SJCRH30 (cell line): Measurements from ENCODE around the gene TRIOBP. TPM values are rescaled to one million over a fixed set of nuclear protein-coding genes. Genes with fewer than 3 reads are reported as not detected.
A peak's percentile ranks its signal among the peaks of the same experiment; 100 is the strongest.

Experiments used
- DNase-seq, 2 experiments: peaks; one replicate each; pipeline ENCODE4 v3.0.0-alpha.2; 2015 to 2020
- H3K27ac ChIP-seq: fragments of 250-450 bp; sonication (Bioruptor Pico); 2 replicates; pipeline ENCODE4 v1.5.1; 2020; ENCODE audit warnings: mild to moderate bottlenecking, moderate library complexity
- H3K27me3 ChIP-seq: fragments of 250-450 bp; sonication (Bioruptor Pico); 2 replicates; pipeline ENCODE4 v1.5.1; 2020; ENCODE audit warnings: mild to moderate bottlenecking, moderate library complexity
- H3K36me3 ChIP-seq: fragments of 250-450 bp; sonication (Bioruptor Pico); 2 replicates; pipeline ENCODE4 v1.5.1; 2020; ENCODE audit warnings: mild to moderate bottlenecking, moderate library complexity
- H3K4me1 ChIP-seq: fragments of 250-450 bp; sonication (Bioruptor Pico); 2 replicates; pipeline ENCODE4 v1.5.1; 2020; ENCODE audit warnings: mild to moderate bottlenecking, moderate library complexity
- H3K4me3 ChIP-seq: fragments of 250-450 bp; sonication (Bioruptor Pico); 2 replicates; pipeline ENCODE4 v1.5.1; 2020; ENCODE audit warnings: mild to moderate bottlenecking, moderate library complexity
- H3K9me3 ChIP-seq: fragments of 250-450 bp; sonication (Bioruptor Pico); replicated peaks from 2 replicates; pipeline ENCODE4 v1.5.1; 2020; ENCODE audit warnings: mild to moderate bottlenecking, moderate library complexity
- total RNA-seq: library from RNA; depleted of rRNA; stranded (reverse); fragments of >200 nt; shearing (Covaris generic); gene quantifications from 2 replicates; pipeline ENCODE4 v1.2.3, GENCODE V29; 2014

TRIOBP gene
- total RNA-seq, 1 experiment from 2014 or later, result 16.8 TPM

DNA sequence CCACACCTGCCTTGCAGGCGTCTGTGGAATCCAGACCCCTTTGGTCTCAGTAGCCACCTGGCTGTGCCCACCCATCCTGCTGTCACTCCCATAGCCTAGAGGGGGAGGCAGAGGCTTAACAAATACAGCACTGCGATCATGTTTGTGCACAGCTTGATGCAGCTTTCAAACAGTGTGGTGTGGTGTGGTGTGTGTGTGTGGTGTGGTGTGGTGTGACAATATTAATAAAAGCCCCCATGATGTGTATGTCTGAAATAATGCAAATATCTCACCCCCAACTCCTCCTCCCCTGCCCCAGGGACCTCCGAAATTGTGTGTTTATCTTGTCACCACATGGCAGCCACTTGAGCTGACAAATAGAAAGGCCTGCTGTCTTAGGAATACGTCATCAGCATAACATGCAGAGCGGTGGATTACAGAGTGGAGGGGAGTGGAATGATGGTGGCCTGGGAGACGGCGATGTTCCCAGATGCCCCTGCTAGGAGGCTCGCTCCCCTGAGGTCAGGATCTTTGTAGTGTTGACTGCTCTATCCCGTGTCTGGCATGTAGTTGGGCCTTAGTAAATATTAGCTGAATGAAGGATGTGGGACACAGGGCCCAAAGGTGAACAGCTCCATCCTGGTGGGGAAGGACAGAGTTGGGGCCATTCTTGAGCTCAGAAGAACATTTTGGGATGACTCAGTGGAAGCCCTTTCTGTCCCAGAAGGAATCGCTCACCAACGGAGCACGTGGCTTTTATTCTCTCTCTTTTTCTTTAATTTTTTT, 35.5 kb upstream of the TRIOBP start:
- H3K27ac ChIP-seq, result peak overlapping the region; percentile 80
- peak; percentile 82 to 87 for DNase-seq
- H3K4me3 ChIP-seq, result peak overlapping the region; percentile 17
- peaks cover 28% of the 10 kb centered on the region for H3K4me1 ChIP-seq
- no peaks in the 10 kb centered on the region for H3K27me3 ChIP-seq
- H3K9me3 ChIP-seq, result no peaks in the 10 kb centered on the region
- H3K36me3 ChIP-seq, result peaks cover 12% of the 10 kb centered on the region

DNA sequence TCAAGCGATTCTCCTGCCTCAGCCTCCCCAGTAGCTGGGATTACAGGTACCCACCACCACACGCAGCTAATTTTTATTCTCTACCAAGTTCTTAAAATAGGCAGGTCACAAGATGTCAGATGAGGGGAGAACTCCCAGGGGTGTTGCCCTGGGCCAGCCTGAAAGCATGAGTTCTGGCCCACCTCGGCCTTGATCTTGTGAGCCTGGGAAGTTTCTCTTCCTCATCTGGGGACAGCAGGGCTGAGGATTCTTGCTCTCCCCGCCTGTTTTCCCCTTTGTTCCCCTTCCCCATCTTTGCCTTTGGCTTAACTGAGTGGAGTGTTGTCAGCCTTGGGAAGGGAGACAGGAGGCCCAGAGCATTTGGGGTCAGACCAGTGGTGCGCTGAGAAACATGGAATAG, 34.8 kb upstream of the TRIOBP start:
- no peak overlapping the region for H3K4me3 ChIP-seq
- DNase-seq, result no peak
- peak overlapping the region; percentile 27; the same call in 1 of the 2 replicates for H3K27ac ChIP-seq
- no peaks in the 10 kb centered on the region for H3K27me3 ChIP-seq
- peaks cover 30% of the 10 kb centered on the region for H3K4me1 ChIP-seq
- peaks cover 16% of the 10 kb centered on the region for H3K36me3 ChIP-seq
- H3K9me3 ChIP-seq, result no peaks in the 10 kb centered on the region

DNA sequence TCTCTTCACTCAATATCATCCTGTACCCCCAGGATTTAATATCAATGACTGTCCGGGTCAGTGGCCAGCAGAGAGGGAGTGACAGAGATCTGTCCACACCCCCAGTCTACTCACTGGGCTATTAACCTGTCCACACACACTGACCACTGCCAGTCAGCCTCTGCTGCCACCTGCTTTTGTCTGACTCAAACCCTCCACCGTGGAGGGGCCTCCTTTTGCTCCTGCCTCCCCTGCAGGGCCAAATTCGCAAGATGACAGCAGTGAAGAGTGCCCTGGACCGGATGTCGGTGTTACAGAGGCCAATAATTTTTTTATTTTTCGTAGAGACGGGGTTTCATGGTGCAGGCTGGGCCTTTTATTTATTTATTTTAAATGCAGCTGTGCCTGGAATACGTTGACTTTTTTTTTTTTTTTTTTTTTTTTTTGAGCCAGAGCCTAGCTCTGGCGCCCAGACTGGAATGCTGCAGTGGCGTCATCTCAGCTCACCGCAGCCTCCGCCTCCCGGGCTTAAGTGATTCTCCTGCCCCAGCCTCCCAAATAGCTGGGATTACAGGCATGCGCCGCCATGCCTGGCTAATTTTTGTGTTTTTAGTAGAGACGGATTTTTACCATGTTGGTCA, 33.2 kb upstream of the TRIOBP start:
- H3K4me1 ChIP-seq, result peaks cover 36% of the 10 kb centered on the region
- no peak overlapping the region for H3K27ac ChIP-seq

DNA sequence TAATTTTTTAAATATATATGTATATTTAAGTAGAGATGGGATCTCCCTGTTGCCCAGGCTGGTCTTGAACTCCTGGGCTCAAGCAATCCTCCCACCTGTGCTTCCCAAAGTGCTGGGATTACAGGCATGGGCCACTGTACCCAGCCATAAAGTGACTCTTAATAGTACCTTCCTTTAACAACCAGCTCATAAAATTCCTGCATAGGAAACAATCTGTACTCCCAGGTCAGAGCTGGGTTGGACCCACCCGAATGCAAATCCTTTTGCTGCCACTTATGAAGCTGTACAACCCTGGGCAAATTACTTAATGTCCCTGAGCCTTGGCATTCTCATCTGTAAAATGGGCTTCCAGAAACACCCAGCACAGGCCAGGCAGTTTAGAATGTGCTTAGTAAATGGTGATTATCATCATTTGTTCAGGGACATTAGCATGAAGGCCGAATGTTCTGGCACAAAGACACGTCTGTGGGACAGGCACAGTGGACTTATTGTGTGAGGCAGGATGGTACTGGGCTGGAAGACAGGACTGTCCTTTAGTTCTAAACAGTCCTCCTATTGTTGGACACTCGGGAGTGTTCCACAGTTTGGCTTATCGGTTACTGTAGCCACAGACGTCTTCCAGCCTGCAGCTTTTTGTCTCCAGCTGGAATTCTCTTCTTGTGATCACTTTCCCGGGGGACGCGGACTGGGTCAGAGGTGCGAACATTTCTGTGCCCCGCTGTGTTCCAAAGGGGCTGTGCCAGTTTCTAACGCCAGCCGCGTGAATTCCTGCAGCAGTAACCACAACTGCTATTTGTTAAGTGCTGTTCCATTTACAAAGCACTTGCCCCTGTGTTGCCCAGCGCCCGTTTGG, 32.4 kb upstream of the TRIOBP start:
- Histone ChIP-seq H3K36me3 (peaks cover 16% of the 10 kb centered on the region), H3K9me3 (no peaks in the 10 kb centered on the region), H3K4me1 (peaks cover 36% of the 10 kb centered on the region), H3K27ac (no peak overlapping the region), H3K27me3 (no peaks in the 10 kb centered on the region), H3K4me3 (no peak overlapping the region)
- DNase-seq, result peak in 1 of 2 experiments; percentile 34

More for the DNA sequence above, 33.2 kb upstream of the TRIOBP start:
- no peak for DNase-seq
- Histone ChIP-seq H3K36me3 (peaks cover 16% of the 10 kb centered on the region), H3K9me3 (no peaks in the 10 kb centered on the region), H3K27me3 (no peaks in the 10 kb centered on the region), H3K4me3 (no peak overlapping the region)

DNA sequence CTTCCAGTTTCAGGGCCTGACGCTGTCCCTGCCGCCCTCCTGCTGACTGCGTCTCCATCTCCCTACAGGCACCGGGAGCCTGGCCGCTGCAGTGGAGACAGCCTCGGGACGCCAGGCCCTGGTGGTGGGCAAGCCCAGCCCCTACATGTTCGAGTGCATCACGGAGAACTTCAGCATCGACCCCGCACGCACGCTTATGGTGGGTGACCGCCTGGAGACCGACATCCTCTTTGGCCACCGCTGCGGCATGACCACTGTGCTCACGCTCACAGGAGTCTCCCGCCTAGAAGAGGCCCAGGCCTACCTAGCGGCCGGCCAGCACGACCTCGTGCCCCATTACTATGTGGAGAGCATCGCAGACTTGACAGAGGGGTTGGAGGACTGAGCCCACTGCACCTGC, 31.4 kb upstream of the TRIOBP start:
- Histone ChIP-seq H3K4me3 (no peak overlapping the region), H3K36me3 (peaks cover 16% of the 10 kb centered on the region), H3K27me3 (no peaks in the 10 kb centered on the region), H3K27ac (no peak overlapping the region), H3K4me1 (peaks cover 30% of the 10 kb centered on the region), H3K9me3 (no peaks in the 10 kb centered on the region)
- DNase-seq, result no peak

DNA sequence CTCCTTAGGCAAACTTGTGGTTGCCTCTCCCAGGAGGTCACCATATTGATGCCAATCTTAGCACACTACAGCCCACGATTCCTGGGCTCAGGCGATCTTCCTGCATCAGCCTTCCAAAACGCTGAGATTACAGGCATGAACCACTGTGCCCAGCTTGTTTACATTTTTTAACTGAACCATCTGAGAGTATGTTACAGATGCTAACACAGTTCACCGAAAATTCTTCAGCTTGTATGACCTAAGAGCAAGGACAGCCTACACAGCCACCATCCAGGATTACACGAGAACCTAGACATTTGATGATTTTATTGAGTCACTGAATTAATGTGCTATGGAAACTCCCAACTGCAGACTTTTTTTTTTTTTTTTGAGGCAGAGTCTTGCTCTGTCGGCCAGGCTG, 27.3 kb upstream of the TRIOBP start:
- no peak for DNase-seq
- Histone ChIP-seq H3K27me3 (no peaks in the 10 kb centered on the region), H3K27ac (no peak overlapping the region), H3K9me3 (no peaks in the 10 kb centered on the region), H3K4me3 (no peak overlapping the region), H3K36me3 (peaks cover 13% of the 10 kb centered on the region), H3K4me1 (peaks cover 17% of the 10 kb centered on the region)

DNA sequence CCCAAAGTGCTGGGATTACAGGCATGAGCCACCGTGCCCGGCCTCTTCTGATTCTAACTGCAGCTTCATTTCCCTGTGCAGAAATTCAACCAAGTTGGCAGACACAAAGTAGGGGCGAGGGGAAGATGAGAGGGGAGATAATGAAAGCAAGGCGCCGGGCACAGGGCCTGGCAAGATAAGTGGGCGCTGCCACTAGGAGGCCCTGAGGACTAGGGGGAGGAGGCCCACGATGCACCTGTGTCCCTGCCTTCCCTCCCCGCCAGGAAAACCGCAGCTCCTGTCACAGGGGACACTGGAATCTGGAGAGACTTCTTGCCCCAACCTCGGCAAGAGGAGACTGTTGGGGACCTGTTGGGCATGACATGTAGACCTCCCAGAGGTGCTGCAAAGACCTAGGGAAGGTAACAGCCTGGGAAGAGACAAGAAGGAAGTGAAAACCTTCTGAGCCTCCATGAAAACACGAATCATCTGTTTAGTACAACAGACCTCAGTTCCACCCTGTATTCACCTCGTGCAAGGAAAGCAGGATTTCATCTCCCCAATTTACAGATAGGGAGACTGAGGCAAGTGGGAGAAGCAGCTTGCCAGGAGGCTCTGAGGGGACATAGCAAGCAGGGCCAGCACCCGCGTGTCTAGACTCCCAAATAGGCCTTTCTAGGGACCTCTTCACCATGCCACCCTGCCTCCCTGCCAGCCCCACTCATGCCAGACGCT, 24.5 kb upstream of the TRIOBP start:
- Histone ChIP-seq H3K4me1 (peaks cover 19% of the 10 kb centered on the region), H3K36me3 (peaks cover under 1% of the 10 kb centered on the region; the same call in 1 of the 2 replicates), H3K9me3 (no peaks in the 10 kb centered on the region), H3K27ac (no peak overlapping the region), H3K4me3 (no peak overlapping the region), H3K27me3 (no peaks in the 10 kb centered on the region)
- DNase-seq, result no peak

DNA sequence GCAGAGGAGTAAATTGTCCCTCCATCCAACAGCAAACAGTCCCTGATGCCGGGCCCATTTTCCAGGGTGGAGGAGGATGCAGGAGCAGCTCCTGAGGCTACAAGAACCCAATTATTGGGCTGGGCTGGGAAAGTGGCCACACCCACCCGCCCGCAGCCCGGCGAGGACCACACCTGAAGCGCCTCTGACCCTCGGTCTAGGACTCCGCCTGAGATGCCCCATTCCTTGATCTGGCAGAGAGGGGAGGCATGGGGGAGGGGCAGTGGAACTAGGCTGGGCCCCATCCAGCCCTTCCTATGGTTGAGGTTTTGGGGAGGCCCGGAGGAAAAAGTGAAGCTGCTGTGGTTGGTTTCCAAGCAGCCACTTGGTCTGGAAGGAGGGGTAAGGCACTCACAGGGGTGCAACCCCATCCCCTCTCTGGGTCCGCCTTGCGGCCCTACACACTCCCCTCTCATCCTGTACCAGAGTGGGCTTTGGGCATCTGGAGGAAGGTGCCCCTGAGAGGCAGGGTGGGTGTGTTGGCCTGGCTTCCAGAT, 23.9 kb upstream of the TRIOBP start:
- H3K27ac ChIP-seq, result no peak overlapping the region
- no peaks in the 10 kb centered on the region for H3K9me3 ChIP-seq
- H3K36me3 ChIP-seq, result peaks cover 3% of the 10 kb centered on the region; the same call in 1 of the 2 replicates
- no peaks in the 10 kb centered on the region for H3K27me3 ChIP-seq
- no peak for DNase-seq
- H3K4me1 ChIP-seq, result peaks cover 14% of the 10 kb centered on the region
- H3K4me3 ChIP-seq, result no peak overlapping the region

DNA sequence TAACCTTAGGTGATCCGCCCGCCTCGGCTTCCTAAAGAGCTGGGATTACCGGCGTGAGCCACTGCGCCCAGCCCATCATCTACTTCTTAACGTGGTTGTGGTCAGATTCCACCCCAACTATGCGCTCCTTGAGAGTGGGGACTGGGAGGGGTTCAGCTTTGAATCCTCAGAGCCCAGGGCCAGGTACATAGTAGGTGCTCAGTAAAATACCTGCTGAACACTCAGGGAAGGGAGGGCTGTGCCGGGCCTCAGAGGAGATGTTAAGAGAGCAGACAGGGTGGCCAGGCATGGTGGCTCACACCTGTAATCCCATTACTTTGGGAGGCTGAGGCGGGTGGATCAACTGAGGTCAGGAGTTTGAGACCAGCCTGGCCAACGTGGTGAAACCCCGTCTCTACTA, 22.6 kb upstream of the TRIOBP start:
- H3K27ac ChIP-seq, result peak overlapping the region; percentile 72

DNA sequence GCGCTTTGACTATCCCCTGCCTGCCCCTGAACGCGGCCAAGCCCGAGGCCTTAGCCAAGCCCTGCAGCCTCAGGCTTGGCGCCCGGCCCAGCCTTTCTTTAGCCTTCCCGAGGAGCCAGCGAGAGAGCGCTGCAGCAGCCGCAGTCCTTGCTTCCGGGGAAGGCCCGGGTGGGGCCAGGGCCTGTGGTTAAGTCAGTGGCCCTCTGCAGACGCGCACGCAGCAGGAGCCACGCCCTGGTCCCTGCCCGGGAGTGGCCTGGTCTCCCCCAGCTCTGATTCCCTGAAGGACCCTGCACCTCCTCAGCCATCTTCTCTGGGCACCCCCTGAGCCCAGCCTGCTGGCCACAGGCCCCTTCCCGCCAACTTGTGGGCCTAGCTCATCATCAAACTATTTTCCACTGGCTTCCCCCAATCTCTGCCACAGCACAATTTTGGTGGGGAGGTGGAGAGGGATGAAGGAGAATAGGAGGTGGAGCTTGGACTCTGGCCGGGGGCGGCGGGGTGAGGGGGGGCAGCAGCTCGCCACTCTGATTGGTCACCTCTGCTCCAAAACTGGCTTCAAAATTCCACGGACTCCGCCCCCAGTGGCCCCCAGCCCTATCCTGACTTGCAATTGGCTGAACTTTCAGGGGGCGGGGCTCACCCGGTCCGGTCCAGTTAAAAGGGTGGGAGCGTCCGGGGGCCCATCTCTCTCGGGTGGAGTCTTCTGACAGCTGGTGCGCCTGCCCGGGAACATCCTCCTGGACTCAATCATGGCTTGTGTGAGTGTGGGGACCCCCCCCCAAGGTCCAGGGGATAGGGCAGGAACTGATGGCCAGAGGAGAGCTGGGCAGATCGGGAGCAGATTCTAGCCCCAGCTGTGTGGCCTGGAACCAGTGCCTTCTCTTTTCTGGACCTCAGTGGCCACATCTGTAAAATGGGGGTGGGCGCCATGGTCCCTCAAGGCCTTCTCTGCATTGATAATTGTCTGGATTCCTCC, 21.6 kb upstream of the TRIOBP start, which contains the start of gene LGALS1:
LGALS1 (plus strand) TSS at position 686 of the 979 bp plus-strand sequence; CDS start at position 753, 67 bp downstream.
- H3K27me3 ChIP-seq, result no peaks in the 10 kb centered on the region
- H3K27ac ChIP-seq, result peak within 1 kb of the TSS; percentile 72
- H3K36me3 ChIP-seq, result peaks cover 7% of the 10 kb centered on the region; the same call in 1 of the 2 replicates
- H3K4me3 ChIP-seq, result peak within 1 kb of the TSS; percentile 70
- H3K4me1 ChIP-seq, result peaks cover 9% of the 10 kb centered on the region
- H3K9me3 ChIP-seq, result no peaks in the 10 kb centered on the region
- peak; percentile 96 to 97 for DNase-seq

More for the DNA sequence above, 22.6 kb upstream of the TRIOBP start:
- Histone ChIP-seq H3K4me1 (peaks cover 9% of the 10 kb centered on the region), H3K4me3 (peak overlapping the region; percentile 70), H3K27me3 (no peaks in the 10 kb centered on the region), H3K9me3 (no peaks in the 10 kb centered on the region), H3K36me3 (peaks cover 7% of the 10 kb centered on the region; the same call in 1 of the 2 replicates)
- DNase-seq, result no peak

DNA sequence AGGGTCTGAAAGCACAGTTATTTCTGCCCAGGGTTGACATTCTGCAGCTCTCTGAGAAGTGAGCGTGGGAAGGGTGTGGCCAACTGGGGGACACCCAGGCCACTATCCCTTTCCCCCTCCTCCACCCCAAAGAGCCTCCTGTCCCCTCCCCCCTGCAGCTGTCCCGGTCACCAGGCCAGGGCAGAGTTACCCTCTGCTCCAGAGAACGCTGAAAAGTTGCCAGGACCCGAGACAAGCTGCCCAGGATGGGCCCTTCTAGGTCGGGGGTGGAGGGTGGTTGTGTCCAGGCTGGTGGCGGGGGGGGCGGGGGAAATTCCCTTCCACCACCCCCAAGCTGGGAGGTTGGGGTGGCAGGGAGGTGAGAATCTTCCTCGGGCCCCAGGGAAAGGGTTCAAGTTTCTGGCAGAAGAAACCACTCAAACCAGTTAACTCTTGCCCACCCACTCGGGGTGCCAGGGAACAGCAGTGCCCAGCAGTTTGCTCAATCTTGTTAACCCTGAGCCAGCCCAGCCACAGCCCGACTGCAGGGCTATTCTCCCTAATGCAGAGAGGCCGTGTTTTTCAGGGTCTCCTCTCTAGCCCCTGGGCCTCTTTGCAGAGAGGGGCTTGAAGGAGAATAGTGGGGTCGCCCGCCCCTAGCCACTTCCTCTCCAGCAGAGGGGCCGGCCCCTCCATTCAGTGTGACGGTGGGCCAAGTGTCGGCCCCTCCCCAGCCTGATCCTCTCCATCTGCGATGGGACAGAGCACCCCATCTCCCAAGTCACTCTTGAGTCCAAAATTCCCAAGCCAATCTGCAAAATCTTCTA, 20.7 kb upstream of the TRIOBP start:
- peak overlapping the region; percentile 70 for H3K4me3 ChIP-seq
- no peaks in the 10 kb centered on the region for H3K27me3 ChIP-seq
- H3K4me1 ChIP-seq, result peaks cover 9% of the 10 kb centered on the region
- peaks cover 7% of the 10 kb centered on the region; the same call in 1 of the 2 replicates for H3K36me3 ChIP-seq
- H3K27ac ChIP-seq, result peak overlapping the region; percentile 72
- peak; percentile 77 to 79 for DNase-seq
- H3K9me3 ChIP-seq, result no peaks in the 10 kb centered on the region

DNA sequence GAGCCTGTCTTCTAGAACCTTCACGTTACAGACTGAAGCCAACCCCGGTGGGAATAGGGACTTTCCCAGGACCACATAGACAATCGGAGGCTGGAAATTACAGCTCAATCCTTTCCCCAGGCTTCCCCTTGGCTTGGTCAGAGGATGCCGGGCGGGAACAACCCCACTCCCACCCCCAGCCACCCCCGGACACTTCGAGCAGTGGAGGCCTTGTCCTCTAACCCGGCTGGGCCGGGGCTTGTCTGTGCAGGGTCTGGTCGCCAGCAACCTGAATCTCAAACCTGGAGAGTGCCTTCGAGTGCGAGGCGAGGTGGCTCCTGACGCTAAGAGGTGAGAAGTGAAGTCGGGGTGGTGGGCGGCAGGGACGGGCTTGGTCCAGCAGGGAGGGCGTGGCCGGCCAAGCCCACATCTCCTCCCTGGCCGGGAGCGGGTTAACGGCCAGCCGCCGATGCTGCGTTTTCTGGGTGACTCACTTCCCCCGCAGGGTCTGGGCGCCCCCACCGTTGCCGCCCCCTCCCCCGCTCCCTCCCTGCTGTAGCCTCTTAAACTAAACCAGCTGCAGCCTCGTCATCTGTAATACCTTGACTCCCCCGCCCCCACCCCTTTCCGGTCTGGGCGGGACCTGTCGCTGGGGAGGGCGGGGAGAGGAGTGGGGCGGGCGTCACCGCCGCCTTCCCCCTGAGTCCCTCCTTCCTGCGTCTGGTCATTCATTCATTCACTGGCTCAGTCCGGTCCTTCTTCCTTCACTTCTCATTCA, 19.9 kb upstream of the TRIOBP start:
- Histone ChIP-seq H3K9me3 (no peaks in the 10 kb centered on the region), H3K36me3 (peaks cover 7% of the 10 kb centered on the region; the same call in 1 of the 2 replicates), H3K27me3 (no peaks in the 10 kb centered on the region), H3K4me1 (peaks cover 9% of the 10 kb centered on the region), H3K4me3 (peak overlapping the region; percentile 70), H3K27ac (peak overlapping the region; percentile 72)
- peak; percentile 90 to 91 for DNase-seq
